Progenitor cell of endocrine pancreas (in vitro differentiated cells): ENCODE measurements around the gene SARM1. TPM values are rescaled to one million over a fixed set of nuclear protein-coding genes. Genes with fewer than 3 reads are reported as not detected.

Source experiments
- DNase-seq: peaks from one replicate; pipeline ENCODE4 v3.0.0; 2021; ENCODE audit warnings: low spot score; ENCODE audit not compliant: unreplicated experiment
- H3K27ac Mint-ChIP-seq: 2 replicates; pipeline ENCODE4 v1.8.0; 2021; ENCODE audit warnings: mild to moderate bottlenecking, moderate library complexity, mixed read lengths
- H3K27me3 Mint-ChIP-seq: 2 replicates; pipeline ENCODE4 v1.8.0; 2021; ENCODE audit warnings: mixed read lengths
- H3K36me3 Mint-ChIP-seq: 2 replicates; pipeline ENCODE4 v1.8.0; 2022; ENCODE audit warnings: mixed read lengths; ENCODE audit not compliant: insufficient read depth
- H3K4me1 Mint-ChIP-seq: 2 replicates; pipeline ENCODE4 v1.8.0; 2021; ENCODE audit warnings: low read depth, mixed read lengths
- H3K4me3 Mint-ChIP-seq: 2 replicates; pipeline ENCODE4 v1.8.0; 2021; ENCODE audit warnings: low read depth, mild to moderate bottlenecking, moderate library complexity, mixed read lengths
- H3K9me3 Mint-ChIP-seq: 2 replicates; pipeline ENCODE4 v1.8.0; 2021; ENCODE audit warnings: low read depth, mixed read lengths
- total RNA-seq: library from RNA; stranded (reverse); gene quantifications from 2 replicates; pipeline ENCODE4 v1.2.1, GENCODE V29; 2021
- TF ChIP-seq, protein P1 (sequence below): fragments of 200-600 bp; sonication (generic); IDR thresholded peaks from one replicate; pipeline ENCODE4 v1.5.0; 2021; ENCODE audit warnings: antibody characterized with exemption, mild to moderate bottlenecking; ENCODE audit not compliant: unreplicated experiment

Gene SARM1
- total RNA-seq, 1 donor from 2014 or later, result 20.0 TPM

DNA sequence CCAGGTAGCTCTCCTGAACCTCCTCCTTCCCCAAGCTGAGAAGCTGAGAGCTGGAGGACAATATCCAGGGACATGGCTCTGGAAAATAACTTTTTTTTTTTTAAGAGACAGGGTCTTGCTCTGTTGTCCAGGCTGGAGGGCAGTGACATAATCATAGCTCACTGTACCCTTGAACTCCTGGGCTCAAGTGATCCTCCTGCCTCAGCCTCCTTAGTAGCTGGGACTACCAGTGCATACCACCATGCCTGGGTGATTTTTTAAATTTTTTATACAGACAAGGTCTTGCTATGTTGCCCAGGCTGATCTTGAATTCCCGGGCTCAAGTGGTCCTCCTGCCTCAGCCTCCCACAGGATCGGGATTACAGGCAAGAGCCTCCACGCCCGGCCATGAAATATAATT is 28.3 kb downstream of the SARM1 start:
- no peak for DNase-seq
- Mint-ChIP-seq H3K27ac (no peak overlapping the region), H3K27me3 (no peaks in the 10 kb centered on the region), H3K9me3 (no peaks in the 10 kb centered on the region), H3K4me1 (peaks cover 6% of the 10 kb centered on the region), H3K4me3 (no peak overlapping the region), H3K36me3 (peaks cover 4% of the 10 kb centered on the region)
- TF ChIP-seq, protein P1, sequence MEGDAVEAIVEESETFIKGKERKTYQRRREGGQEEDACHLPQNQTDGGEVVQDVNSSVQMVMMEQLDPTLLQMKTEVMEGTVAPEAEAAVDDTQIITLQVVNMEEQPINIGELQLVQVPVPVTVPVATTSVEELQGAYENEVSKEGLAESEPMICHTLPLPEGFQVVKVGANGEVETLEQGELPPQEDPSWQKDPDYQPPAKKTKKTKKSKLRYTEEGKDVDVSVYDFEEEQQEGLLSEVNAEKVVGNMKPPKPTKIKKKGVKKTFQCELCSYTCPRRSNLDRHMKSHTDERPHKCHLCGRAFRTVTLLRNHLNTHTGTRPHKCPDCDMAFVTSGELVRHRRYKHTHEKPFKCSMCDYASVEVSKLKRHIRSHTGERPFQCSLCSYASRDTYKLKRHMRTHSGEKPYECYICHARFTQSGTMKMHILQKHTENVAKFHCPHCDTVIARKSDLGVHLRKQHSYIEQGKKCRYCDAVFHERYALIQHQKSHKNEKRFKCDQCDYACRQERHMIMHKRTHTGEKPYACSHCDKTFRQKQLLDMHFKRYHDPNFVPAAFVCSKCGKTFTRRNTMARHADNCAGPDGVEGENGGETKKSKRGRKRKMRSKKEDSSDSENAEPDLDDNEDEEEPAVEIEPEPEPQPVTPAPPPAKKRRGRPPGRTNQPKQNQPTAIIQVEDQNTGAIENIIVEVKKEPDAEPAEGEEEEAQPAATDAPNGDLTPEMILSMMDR, result no peak

DNA sequence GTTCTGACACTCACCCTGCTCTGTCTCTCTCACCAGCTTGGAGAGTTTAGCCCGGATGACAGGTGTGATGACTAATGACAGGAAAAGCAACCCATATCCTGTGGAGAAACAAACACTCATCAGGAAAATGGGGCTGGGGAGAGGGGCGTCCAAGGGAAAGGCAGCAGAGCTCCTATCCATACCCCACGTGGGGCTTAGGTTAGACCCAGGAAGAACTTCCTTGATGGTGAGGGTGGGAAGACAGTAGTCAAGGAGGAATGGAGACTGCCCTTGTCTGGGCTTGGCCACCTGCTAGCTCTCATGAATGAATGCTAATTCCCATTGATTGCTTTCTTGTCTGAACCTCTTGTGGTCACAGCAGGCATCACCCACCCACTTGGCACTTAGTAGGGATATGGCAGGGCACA is 30.7 kb downstream of the SARM1 start:
- H3K4me3 Mint-ChIP-seq, result no peak overlapping the region
- no peak for DNase-seq

DNA sequence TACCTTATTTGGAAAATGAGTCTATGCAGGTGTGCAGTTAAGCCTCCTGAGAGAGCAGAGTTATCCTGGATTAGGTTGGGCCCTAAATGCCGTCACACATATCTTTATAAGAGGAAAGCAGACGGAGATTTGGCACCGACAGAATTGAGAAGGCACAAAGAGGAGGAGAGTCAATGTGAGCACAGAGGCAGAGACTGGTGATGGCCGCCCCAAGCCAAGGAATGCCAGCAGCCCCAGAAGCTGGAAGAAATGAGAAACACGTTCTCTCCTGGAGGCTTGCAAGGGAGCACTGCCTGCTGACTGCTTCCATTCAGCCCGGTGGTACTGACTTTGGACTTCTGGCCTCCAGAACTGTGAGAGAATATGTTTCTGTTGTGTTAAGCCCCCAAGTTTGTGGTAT is 31.4 kb downstream of the SARM1 start:
- H3K27ac Mint-ChIP-seq, result no peak overlapping the region
- peaks cover 4% of the 10 kb centered on the region for H3K36me3 Mint-ChIP-seq
- TF ChIP-seq, protein P1, result no peak
- no peak overlapping the region for H3K4me3 Mint-ChIP-seq
- H3K4me1 Mint-ChIP-seq, result peaks cover 15% of the 10 kb centered on the region
- no peaks in the 10 kb centered on the region for H3K9me3 Mint-ChIP-seq
- H3K27me3 Mint-ChIP-seq, result no peaks in the 10 kb centered on the region
- DNase-seq, result no peak

More for the DNA sequence above, 30.7 kb downstream of the SARM1 start:
- Mint-ChIP-seq H3K9me3 (no peaks in the 10 kb centered on the region), H3K27ac (no peak overlapping the region), H3K27me3 (no peaks in the 10 kb centered on the region), H3K36me3 (peaks cover 4% of the 10 kb centered on the region), H3K4me1 (peaks cover 11% of the 10 kb centered on the region)
- TF ChIP-seq, protein P1, result no peak

DNA sequence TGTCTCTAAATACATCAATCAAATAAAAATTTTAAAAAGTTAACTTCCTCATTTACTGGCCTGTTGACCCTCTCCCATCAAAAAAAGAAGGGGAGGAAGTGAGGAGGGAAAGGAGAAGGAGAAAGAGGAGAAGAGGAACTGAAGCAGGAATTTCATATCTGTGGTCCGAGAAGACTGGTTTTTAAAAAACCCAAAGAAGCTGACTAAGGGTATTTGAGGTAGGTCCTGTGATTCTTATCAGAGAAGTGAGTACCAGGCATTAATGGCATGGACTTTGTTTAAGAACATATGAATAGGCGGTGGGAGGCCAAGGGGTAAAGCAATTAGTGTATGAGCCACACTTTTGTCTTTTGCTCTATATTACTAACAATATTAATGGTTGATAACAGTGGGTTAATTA is 32.5 kb downstream of the SARM1 start:
- DNase-seq, result no peak
- Mint-ChIP-seq H3K27ac (no peak overlapping the region), H3K4me1 (peaks cover 18% of the 10 kb centered on the region), H3K36me3 (peaks cover 4% of the 10 kb centered on the region), H3K9me3 (no peaks in the 10 kb centered on the region), H3K4me3 (peak overlapping the region; percentile 80), H3K27me3 (no peaks in the 10 kb centered on the region)
- TF ChIP-seq, protein P1, result no peak

DNA sequence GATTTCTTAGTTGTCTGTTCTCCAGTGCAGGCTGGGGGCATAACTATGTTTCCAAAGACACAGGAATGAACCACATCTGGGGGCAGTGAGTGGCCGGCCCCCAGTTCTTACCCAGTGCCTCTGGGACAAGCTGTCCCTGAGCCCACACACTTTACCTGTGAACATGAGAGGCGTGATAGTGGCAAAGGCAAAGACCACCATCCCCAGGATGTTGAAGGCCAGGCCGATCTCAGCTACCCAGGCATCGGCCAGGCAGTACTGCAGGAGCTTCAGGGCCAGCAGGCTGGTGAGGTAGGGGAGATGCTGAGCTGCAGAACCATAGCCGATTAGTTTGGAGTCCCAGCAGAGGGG is 32.9 kb downstream of the SARM1 start:
- H3K27me3 Mint-ChIP-seq, result no peaks in the 10 kb centered on the region
- H3K4me3 Mint-ChIP-seq, result peak overlapping the region; percentile 80
- peak overlapping the region; percentile 37 for H3K27ac Mint-ChIP-seq
- peaks cover 18% of the 10 kb centered on the region for H3K4me1 Mint-ChIP-seq
- DNase-seq, result no peak
- no peaks in the 10 kb centered on the region for H3K9me3 Mint-ChIP-seq
- TF ChIP-seq, protein P1, result no peak
- H3K36me3 Mint-ChIP-seq, result peaks cover 4% of the 10 kb centered on the region
